ENCODE data around the gene GON7.
"Not testable (repeated sequence)": the region's sequence is repeated elsewhere in the genome, so short reads cannot be mapped to it uniquely, and the experiment has no call there.

The GON7 gene

DNA sequence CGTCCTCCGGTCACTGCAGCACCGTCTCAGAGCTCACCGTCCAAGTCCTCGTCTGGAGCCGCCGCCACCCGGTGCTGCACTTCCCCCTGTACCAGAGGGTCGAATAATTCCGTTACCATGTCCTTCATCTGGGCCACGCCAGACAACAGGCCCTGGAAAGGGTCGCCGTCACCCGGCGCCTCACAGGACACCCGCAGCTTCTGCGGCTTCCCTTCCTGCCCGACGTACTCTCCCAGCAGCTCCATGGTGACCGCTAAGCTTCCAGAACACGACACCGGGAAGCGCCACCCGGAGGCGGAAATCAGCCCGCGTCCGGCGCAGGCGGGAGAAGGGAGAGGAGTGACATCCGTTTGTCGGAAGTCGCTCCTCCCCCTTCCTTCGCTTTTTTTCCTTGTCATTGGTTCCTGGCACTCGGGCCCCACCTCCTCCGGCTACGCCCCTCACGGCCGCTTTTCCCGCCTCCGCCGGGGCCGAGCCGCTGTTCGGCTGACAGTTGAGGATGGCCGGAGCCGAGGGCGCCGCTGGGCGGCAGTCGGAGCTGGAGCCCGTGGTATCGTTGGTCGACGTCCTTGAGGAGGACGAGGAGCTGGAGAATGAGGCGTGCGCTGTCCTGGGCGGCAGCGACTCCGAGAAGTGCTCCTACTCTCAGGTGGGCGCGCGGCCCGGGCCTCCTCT lies at the start of gene GON7, which contains the start of gene UBR7:
TSS of gene GON7 (minus strand) at position 273 of the 675 bp plus-strand sequence. CDS start at position 245, 28 bp downstream.
TSS of gene UBR7 (plus strand) at position 464 of the 675 bp plus-strand sequence. CDS start at position 500, 36 bp downstream.
- DNase-seq: peak; percentile 89

GRCh38 chr14:93249128-93249831 lies 42.4 kb upstream of the GON7 start:
- no peak for DNase-seq

DNA sequence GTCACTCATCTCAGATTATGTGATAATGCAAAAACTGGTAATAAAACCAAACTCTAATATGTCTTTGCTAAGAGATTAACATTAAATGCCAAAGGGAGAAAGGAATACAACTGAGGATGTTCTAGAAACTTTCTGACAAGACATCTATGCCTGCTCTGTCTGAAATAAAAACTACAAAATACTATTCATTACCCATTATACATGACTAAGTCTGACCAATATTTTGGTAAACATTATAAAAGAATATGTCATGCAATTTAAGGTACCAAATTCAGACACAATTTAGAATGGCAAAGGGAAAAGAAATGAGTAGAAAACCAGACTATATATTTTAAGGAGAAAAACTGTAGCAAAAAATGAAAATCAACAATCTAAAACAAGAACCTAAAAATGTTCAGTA lies 39.7 kb upstream of the GON7 start:
- no peak for DNase-seq

DNA sequence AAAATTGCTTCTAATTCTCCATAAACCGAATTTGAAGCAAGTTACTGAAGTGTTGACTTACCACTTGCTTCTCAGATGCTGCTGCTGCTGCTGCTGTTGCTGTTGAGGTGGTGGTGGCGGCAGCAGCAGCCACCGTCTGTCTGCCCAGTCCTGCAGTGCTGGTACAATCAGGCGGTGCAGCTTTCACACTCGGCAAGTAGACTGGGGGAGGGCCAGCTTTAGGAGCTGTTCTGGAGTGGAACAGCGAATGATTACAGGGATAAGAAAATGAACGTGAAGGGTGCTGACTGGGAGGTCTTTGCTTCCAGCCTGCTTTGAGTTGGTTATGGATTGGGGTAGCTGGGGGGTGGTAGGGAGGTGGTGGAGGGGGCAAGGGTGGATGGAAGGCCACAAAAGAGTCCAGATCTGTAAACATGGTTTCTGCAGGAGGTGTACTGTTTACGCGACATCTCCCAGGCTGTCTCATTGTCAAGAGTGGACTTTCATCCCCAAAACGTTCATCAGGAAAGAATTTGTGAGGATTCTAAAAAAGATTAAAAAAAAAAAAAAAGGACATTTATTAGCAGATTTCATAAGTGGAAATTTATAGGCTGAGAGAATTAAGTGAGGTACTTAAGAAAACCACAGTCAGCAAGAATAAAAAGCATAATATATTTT lies 39.0 kb upstream of the GON7 start:
- DNase-seq: no peak

DNA sequence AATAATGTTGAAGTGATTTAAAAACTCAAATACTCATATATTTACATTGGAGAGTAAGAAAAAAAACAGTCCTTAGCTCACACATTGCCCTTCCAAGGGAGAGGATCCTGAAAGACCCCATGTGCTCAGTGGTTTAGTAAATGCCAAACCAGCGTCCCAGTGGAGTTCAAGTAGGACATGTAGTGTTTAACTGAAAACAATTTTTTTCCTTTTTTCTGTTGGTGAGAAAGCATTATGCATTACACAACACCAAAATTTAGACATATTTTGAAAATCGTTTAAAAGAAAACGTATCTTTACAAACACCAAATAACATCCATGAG lies 33.8 kb upstream of the GON7 start:
- DNase-seq: no peak

GRCh38 chr14:93239869-93240677 lies 33.2 kb upstream of the GON7 start:
- DNase-seq: no peak

GRCh38 chr14:93234798-93235197 lies 27.9 kb upstream of the GON7 start:
- no peak for DNase-seq

- DNase-seq: not testable (repeated sequence)
These were observed 26.2 kb upstream of the GON7 start for GRCh38 chr14:93233078-93233477.

DNA sequence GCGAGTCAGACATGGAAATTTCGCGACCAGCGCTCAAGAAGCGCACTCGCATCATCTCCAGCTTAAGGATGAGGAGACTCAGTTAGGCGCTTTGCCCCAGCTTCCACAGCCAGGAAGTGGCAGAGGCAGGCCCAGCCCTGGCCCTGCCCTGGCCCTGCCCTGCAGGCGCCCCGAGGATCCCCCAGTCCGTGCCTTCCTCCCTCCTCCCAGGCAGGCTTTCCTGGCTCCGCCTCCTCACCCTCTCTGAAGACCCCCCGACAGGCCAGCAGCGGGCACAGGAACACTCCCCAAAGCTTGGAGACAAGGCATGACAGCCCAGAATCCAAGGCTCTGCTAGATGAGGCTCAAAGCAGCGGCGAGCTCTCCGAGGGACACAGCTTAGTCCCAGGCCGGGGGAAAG lies 25.3 kb upstream of the GON7 start:
- no peak for DNase-seq

- no peak for DNase-seq
These were observed 24.5 kb upstream of the GON7 start for GRCh38 chr14:93231129-93231979.

GRCh38 chr14:93230539-93230938 lies 23.7 kb upstream of the GON7 start:
- DNase-seq: no peak

DNA sequence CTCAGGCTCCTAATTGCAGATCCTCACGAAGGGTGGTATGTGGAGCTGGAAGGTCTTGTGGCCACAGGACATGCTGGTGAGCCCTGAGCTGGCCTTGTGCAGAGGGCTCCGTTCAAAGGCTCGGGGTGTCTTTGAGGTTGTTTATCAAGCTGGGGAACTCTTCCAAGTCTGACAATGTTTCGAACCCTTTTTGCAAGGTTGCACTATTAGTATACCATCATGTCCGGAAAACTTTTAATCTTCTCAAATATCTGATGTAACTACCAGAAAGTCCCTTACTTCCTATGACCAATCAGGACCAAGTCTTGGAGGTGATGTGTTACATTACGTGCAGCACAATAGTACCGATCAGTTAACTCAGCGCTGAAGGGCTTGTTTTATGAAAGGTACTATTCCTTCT lies 21.7 kb upstream of the GON7 start:
- DNase-seq: no peak

- DNase-seq: no peak
These were observed 16.7 kb upstream of the GON7 start for GRCh38 chr14:93223565-93223964.

GRCh38 chr14:93220509-93220908 lies 13.6 kb upstream of the GON7 start:
- DNase-seq: no peak

DNA sequence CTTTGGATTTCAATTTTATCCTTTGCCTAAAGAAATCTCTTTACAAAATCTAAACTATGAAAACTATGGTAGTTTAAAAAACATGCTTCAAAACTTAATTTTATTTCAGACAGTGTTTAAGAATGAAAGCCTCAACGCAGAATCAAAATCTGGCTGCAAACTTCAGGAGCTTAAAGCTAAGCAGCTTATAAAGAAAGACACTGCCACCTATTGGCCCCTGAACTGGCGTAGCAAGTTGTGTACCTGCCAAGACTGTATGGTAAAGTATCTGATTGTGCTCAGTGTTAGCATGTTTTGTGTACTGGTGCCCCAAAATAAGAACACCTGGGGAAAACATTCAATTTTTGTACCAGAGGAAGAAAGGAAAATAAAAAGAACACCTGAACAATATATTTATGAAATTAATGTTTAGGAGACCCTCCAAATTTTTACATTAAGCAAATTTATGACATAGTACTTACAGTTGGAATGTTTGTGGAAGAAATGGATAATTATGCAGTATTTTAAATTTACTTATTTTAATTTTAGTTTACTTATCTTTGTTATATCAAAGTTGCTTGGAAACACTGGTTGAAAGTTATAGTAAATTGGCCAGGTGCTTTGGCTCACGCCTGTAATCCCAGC lies 12.3 kb upstream of the GON7 start:
- DNase-seq: no peak

GRCh38 chr14:93214598-93214997 lies 7.7 kb upstream of the GON7 start:
- no peak for DNase-seq

GRCh38 chr14:93212432-93212831 lies 5.6 kb upstream of the GON7 start:
- no peak for DNase-seq

- no peak for DNase-seq
These were observed 823 bp upstream of the GON7 start for GRCh38 chr14:93207468-93208308.

- DNase-seq: no peak
These were observed 5.6 kb downstream of the GON7 start for GRCh38 chr14:93201155-93201704.

DNA sequence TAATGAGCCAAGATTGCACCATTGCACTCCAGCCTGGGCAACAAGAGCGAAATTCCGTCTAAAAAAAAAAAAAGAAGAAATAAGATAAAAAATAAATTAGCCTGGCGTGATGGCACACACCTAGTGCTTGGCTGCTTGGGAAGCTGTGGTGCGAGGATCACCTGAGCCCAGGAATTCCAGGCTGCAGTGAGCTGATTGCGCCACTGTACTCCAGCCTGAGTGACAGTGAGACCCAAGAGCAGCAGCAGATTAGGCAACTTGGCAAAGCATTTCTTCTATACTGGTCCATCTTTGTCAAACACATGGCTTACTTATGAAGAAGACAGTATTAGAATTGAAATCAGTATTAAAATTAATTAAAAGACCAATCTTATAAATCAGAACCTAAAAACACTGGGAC lies 6.3 kb downstream of the GON7 start:
- no peak for DNase-seq

- DNase-seq: no peak
These were observed 7.8 kb downstream of the GON7 start for GRCh38 chr14:93199031-93199430.

Data from NCI-H2029 (cell line).